ENCODE measurements around the gene ATP7B. TPM values are rescaled to one million over a fixed set of nuclear protein-coding genes. Genes with fewer than 3 reads are reported as not detected.

Gene ATP7B
- total and polyA plus RNA-seq, 8 donors: 2.0 to 6.0 (median 2.6) TPM

DNA sequence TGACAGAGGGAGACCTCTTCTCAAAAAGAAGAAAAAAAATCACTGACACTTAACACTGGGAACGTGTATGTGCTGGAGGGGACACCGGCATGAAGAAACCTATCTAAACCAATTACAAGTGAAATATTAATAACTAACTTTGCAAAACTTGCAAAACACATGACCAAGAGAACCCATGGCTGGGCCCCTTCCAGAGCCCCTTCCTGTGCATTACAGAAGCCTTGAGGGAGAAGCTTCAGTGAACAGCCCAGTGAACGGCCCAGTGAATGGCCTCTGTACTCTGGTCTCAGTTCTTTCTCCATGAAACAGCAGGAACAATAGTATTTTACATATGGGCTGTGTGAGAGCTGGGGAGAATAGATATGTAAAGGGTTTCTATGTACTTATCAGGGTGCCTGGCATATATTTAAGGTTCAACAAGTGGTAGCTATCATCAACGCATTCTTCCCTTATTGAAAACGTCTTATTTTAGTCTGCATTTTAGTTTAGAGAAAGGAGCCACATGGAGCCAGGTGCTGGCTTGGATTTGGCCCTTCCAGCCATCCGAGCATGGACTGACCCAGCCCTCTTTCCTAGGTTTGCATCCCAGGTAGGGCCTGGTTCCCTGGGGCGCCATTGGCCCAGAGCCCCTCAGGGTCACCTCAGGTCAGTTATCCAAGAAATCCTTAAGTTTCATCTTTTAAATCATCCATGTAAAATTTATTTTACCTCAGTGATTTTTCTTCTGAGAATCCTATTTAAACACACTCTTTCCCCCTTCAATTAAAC is 95.0 kb downstream of the ATP7B start:
- FAIRE-seq (no peak), DNase-seq (no peak), ATAC-seq (no peak)
- no peaks in the 10 kb centered on the region for H3K9me3 ChIP-seq
- no peaks in the 10 kb centered on the region for H3K36me3 ChIP-seq
- no peaks in the 10 kb centered on the region for H3K27me3 ChIP-seq
- intact Hi-C loops (cut with DNase I): no loop called here
- H3K4me3 ChIP-seq: no peak overlapping the region
- no peaks in the 10 kb centered on the region for H3K4me1 ChIP-seq
- no peak overlapping the region for H3K27ac ChIP-seq
- WGBS, 2 donors: 91% methylated on average over 7 of the region's 7 CpGs
- TF ChIP-seq, protein P1, sequence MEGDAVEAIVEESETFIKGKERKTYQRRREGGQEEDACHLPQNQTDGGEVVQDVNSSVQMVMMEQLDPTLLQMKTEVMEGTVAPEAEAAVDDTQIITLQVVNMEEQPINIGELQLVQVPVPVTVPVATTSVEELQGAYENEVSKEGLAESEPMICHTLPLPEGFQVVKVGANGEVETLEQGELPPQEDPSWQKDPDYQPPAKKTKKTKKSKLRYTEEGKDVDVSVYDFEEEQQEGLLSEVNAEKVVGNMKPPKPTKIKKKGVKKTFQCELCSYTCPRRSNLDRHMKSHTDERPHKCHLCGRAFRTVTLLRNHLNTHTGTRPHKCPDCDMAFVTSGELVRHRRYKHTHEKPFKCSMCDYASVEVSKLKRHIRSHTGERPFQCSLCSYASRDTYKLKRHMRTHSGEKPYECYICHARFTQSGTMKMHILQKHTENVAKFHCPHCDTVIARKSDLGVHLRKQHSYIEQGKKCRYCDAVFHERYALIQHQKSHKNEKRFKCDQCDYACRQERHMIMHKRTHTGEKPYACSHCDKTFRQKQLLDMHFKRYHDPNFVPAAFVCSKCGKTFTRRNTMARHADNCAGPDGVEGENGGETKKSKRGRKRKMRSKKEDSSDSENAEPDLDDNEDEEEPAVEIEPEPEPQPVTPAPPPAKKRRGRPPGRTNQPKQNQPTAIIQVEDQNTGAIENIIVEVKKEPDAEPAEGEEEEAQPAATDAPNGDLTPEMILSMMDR (IDR thresholded peaks at IDR 0.05): no peak

DNA sequence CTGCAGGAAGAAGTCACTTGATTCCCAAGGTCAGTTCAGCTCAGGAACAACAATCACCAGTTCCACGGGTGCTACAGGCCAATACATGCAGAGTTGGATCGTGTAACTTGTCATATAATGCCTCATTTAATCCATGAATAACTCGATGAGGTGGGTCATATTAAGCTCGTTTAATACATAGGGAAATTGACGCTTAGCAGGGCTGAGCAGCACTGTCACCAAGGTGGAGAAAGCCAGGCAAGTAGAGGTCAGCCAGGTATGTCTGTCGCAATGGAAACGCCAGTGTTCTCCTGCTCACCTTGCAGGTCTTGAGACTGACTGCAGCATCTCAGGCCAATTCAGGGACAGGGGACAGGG is 97.1 kb downstream of the ATP7B start:
- H3K27ac ChIP-seq: no peak overlapping the region
- intact Hi-C loops (cut with DNase I): no loop called here

DNA sequence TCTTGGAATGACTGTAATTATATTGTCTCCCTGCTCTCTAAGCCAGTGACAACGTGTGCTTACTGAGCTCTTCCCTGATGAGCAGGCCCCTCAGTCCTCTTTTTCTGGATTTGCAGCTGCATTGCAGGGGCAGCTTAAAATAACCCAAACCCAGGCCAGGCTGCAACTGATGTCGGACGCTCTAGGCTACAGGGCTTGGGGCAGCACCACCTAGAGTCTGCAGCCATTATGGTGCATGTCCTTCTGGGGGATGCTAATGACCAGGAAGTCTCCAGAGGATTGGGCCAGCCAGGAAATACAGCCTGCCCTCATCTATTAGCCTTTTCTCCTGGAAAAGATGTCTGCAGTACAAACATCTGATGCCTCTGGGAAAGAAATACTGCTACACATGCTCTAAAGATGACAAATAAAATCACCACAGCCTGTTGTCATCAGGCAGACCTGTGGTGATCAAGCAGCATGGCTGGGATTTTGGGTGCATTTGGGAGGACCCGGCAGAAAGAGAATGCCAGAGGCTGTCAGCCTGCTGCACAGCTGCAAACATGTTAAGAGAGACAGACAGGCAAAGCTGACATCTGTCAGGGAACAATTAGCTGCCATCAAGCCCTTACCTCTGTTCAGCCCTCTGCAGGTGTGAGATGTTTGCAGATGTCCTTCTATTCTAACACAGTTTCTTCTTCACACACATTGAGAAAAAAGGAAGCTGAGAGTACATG is 97.7 kb downstream of the ATP7B start:
- Histone ChIP-seq H3K27me3 (no peaks in the 10 kb centered on the region), H3K4me1 (no peaks in the 10 kb centered on the region), H3K27ac (no peak overlapping the region), H3K4me3 (no peak overlapping the region), H3K36me3 (no peaks in the 10 kb centered on the region), H3K9me3 (no peaks in the 10 kb centered on the region)
- TF ChIP-seq, protein P1 (IDR thresholded peaks at IDR 0.05): no peak
- no peak for FAIRE-seq
- DNase-seq: no peak
- WGBS, 2 donors: 74 to 75% methylated on average over 4 of the region's 4 CpGs
- intact Hi-C loops (cut with DNase I): no loop called here
- peak in 1 of 4 donors; percentile 35 for ATAC-seq

More for the DNA sequence above, 97.1 kb downstream of the ATP7B start:
- TF ChIP-seq, protein P1 (IDR thresholded peaks at IDR 0.05): no peak
- Histone ChIP-seq H3K4me3 (no peak overlapping the region), H3K4me1 (no peaks in the 10 kb centered on the region), H3K27me3 (no peaks in the 10 kb centered on the region), H3K36me3 (no peaks in the 10 kb centered on the region), H3K9me3 (no peaks in the 10 kb centered on the region)
- ATAC-seq: no peak
- DNase-seq: no peak
- no peak for FAIRE-seq
- 71 to 75% methylated on average over 7 of the region's 7 CpGs for WGBS, 2 donors

DNA sequence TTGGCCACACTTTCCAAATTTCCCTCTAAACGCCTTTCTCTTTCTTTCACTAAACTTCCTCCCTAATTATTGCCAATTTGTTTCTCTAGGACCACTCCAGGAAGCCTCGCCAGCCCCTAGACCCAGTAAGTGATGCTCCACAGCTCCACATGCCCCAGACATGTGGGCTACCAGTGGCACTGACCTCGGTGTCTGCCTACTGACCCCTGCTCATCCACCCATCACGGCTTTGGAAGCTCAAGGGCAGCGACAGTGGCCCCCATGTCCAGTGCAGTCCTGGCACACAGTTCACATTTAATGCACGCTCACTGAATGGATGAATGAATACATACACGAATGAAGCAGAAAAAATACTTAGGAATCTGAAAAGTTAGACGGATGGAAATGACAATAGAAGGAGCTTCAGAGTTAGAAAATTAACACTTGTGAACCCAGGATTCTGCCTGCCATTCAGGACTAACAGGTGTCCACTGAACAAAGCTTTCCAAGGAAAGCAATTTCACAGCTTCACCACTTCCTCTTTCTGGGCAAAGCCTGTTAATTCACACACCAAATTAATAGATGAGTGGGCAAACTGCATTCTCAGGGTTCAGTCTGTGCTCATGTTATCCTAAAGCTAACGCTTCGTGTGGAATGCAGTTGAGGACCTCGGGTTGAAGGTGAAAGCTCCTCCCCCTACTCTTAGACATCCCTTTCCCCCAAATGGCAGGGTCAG is 98.6 kb downstream of the ATP7B start:
- peak in 1 of 4 donors; percentile 22 for ATAC-seq
- WGBS, 2 donors: 72 to 76% methylated on average over 11 of the region's 11 CpGs
- DNase-seq: no peak
- no peak overlapping the region for H3K4me3 ChIP-seq
- TF ChIP-seq, protein P1 (IDR thresholded peaks at IDR 0.05): no peak
- no peak overlapping the region for H3K27ac ChIP-seq
- no peaks in the 10 kb centered on the region for H3K4me1 ChIP-seq
- FAIRE-seq: no peak
- no peaks in the 10 kb centered on the region for H3K27me3 ChIP-seq
- intact Hi-C loops (cut with DNase I): no loop called here
- H3K36me3 ChIP-seq: no peaks in the 10 kb centered on the region
- H3K9me3 ChIP-seq: no peaks in the 10 kb centered on the region

Measured in pancreas (tissue), 10 donors.